ENCODE measurements around the gene CEACAM18. TPM values are rescaled to one million over a fixed set of nuclear protein-coding genes. Genes with fewer than 3 reads are reported as not detected.
A peak's percentile ranks its signal among the peaks of the same experiment; 100 is the strongest.
"Not testable (repeated sequence)": the region's sequence is repeated elsewhere in the genome, so short reads cannot be mapped to it uniquely, and the experiment has no call there.

CEACAM18 gene
- total RNA-seq, 1 donor from 2014 or later: not detected

DNA sequence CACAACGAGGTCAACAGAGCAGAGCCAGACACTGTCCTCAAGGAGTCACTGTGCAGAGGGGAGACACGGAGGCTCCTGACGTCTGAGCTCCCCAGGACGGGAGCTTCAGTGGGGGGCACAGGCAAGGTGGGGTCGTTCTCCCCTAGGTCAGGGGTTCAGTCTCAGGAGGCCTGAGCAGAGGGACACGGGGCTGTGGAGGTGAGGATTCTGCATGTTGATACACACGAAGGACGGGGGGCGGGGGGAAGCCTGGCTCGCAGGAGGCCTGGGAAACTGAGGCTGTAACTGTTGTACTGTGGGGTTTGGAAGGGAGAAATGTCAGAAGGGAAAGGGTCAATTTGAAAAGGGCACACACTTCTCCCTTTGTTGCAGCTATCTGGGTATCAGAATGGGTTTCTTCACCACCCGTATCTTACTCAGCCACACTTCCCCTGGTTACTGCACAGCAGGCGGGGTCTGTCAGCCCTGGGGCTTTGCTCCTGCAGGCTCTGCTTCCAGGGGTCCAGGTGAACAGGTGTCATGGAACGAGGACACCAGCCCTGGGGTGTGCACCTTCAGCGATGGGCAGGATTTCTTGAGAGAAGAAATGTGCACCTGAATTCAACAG lies 19.3 kb upstream of the CEACAM18 start:
- Histone ChIP-seq H3K4me1 (no peaks in the 10 kb centered on the region), H3K27ac (no peak overlapping the region), H3K27me3 (no peaks in the 10 kb centered on the region), H3K36me3 (no peaks in the 10 kb centered on the region), H3K9me3 (no peaks in the 10 kb centered on the region), H3K4me3 (no peak overlapping the region)
- peak in 1 of 2 donors; percentile 37 for DNase-seq (ENCODE audit: low spot score in 2 of 2)
- TF ChIP-seq, protein P1, sequence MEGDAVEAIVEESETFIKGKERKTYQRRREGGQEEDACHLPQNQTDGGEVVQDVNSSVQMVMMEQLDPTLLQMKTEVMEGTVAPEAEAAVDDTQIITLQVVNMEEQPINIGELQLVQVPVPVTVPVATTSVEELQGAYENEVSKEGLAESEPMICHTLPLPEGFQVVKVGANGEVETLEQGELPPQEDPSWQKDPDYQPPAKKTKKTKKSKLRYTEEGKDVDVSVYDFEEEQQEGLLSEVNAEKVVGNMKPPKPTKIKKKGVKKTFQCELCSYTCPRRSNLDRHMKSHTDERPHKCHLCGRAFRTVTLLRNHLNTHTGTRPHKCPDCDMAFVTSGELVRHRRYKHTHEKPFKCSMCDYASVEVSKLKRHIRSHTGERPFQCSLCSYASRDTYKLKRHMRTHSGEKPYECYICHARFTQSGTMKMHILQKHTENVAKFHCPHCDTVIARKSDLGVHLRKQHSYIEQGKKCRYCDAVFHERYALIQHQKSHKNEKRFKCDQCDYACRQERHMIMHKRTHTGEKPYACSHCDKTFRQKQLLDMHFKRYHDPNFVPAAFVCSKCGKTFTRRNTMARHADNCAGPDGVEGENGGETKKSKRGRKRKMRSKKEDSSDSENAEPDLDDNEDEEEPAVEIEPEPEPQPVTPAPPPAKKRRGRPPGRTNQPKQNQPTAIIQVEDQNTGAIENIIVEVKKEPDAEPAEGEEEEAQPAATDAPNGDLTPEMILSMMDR (IDR thresholded peaks at IDR 0.05): no peak
- intact Hi-C loops (cut with DNase I): no loop called here

DNA sequence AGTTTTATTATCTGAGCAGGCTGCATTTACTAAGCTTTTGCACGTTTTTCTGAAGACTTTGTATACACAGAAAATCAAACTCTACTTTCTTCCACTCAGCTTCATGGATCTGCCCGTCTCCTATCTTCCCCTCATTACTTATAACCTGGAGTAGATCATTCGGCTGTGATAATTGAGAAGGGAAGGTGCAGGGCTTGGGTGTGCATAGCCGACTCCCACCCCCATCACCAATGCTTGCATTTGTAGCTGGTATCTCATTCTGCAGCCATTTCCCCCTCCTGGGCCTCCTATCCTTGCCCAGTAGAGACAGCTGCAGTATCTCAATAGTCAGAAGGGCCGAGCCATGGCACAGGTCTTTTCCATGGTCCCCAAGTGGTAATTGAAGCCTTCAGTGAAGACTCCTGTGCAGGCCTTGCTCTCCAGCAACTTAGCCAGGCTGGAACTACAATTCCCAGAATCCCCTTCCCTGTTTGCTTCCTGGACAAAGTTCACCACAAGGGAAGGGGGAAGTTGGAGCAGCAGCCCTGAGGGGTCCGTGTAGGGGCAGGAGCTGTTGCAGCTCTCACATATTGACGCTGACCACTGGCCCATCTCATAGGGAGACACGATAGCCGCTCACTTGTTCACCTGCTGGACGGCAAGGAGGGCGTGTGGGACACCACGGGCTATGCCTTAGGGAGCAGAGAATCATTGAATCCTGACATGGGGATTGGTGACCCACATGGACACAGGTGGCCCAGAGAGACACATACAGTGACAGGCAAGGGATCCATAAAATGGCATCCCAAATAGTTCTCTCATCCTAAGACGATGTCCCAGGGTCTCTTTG lies 18.0 kb upstream of the CEACAM18 start:
- H3K9me3 ChIP-seq: no peaks in the 10 kb centered on the region
- no peaks in the 10 kb centered on the region for H3K27me3 ChIP-seq
- no peaks in the 10 kb centered on the region for H3K4me1 ChIP-seq
- TF ChIP-seq, protein P1 (IDR thresholded peaks at IDR 0.05): no peak
- DNase-seq (ENCODE audit: low spot score in 2 of 2): peak in 1 of 2 donors; percentile 51
- intact Hi-C loops (cut with DNase I): no loop called here
- no peak overlapping the region for H3K27ac ChIP-seq
- no peaks in the 10 kb centered on the region for H3K36me3 ChIP-seq
- no peak overlapping the region for H3K4me3 ChIP-seq

- no peaks in the 10 kb centered on the region for H3K9me3 ChIP-seq
- no peaks in the 10 kb centered on the region for H3K36me3 ChIP-seq
- no peak overlapping the region for H3K27ac ChIP-seq
- no peak overlapping the region for H3K4me3 ChIP-seq
- H3K4me1 ChIP-seq: no peaks in the 10 kb centered on the region
- DNase-seq (ENCODE audit: low spot score in 2 of 2): peak in 1 of 2 donors; percentile 60
- no peaks in the 10 kb centered on the region for H3K27me3 ChIP-seq
- TF ChIP-seq, protein P1 (IDR thresholded peaks at IDR 0.05): no peak
- intact Hi-C loops (cut with DNase I): no loop called here
Measured at GRCh38 chr19:51461723-51462161, 16.6 kb upstream of the CEACAM18 start.

- H3K36me3 ChIP-seq: no peaks in the 10 kb centered on the region
- H3K27ac ChIP-seq: no peak overlapping the region
- H3K27me3 ChIP-seq: no peaks in the 10 kb centered on the region
- peak in 1 of 2 donors; percentile 53 for DNase-seq (ENCODE audit: low spot score in 2 of 2)
- TF ChIP-seq, protein P1 (IDR thresholded peaks at IDR 0.05): no peak
- no peaks in the 10 kb centered on the region for H3K9me3 ChIP-seq
- intact Hi-C loops (cut with DNase I): no loop called here
- H3K4me3 ChIP-seq: no peak overlapping the region
- no peaks in the 10 kb centered on the region for H3K4me1 ChIP-seq
Measured at GRCh38 chr19:51462276-51462675, 16.1 kb upstream of the CEACAM18 start.

DNA sequence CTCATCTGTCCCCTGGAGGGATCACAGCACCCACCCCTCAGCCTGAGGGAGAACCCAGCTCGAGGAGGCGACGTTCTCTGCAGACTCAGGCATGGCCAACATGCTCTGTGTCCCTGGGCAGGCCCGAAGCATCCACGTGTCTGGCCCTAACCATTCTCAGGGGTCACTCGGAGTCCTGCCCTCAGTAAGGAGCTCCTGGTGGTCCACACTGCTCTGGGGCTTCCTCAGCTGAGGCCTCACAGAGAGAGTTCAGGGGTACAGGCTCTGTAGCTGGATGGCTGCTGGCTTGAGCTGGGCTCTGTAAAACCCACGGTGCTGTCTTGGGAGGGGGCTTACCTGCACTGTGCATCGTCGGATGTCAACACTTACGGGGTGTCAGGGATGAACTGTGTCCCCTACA lies 15.7 kb upstream of the CEACAM18 start:
- Histone ChIP-seq H3K9me3 (no peaks in the 10 kb centered on the region), H3K27me3 (no peaks in the 10 kb centered on the region), H3K36me3 (no peaks in the 10 kb centered on the region), H3K27ac (no peak overlapping the region), H3K4me3 (no peak overlapping the region), H3K4me1 (no peaks in the 10 kb centered on the region)
- DNase-seq (ENCODE audit: low spot score in 2 of 2): peak in 1 of 2 donors; percentile 54
- TF ChIP-seq, protein P1 (IDR thresholded peaks at IDR 0.05): no peak
- intact Hi-C loops (cut with DNase I): no loop called here

DNA sequence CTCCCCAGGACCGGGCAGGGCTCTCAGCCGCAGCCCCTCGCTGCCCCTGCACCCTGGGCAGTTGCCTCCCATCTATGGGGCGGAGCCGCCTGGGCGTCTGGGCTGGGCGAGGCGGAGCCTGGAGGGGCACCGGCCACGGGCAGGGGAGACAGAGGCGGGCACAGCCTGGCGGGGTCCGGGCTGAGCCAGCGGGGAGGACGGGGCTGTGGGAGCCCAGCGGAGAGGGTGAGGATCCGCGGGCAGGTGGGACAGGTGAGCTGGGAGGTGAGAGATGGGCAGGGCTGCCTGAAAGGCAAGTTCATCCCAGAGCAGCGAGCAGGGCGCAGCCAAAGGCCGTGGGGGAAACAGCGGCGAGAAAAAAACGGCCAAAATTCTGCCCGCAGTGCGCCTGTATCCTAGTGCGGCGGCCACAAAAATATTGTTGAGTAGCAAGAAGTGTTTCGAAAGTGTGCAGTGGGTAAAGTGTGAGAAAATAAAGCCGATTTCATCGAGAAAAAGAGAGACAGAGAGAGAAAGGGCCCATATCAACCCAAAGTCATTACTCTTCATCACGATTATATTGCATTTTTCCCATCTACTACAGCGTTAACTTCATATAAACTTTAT lies 14.3 kb upstream of the CEACAM18 start:
- H3K27ac ChIP-seq; H3K4me3 ChIP-seq; H3K27me3 ChIP-seq; H3K9me3 ChIP-seq; H3K36me3 ChIP-seq; DNase-seq (ENCODE audit: low spot score in 2 of 2); H3K4me1 ChIP-seq; intact Hi-C loops (cut with DNase I): not testable (repeated sequence)

Data from ascending aorta (tissue), 2 donors.